K562 (cell line): ENCODE results near the gene MRPL11. TPM values are rescaled to one million over a fixed set of nuclear protein-coding genes. Genes with fewer than 3 reads are reported as not detected.

Experiments used
- ASH1L ChIP-seq: fragments of 450-650 bp; IDR thresholded peaks from 2 replicates; pipeline ENCODE4 v1.6.1; 2018; ENCODE audit warnings: borderline replicate concordance, mild to moderate bottlenecking, low read depth; ENCODE audit not compliant: partially characterized antibody
- ATF1 ChIP-seq, 2 experiments: fragments of 450-650 bp in 1 of 2; IDR thresholded peaks; 2 replicates each; pipeline ENCODE4 v1.6.1; 2016; ENCODE audit warnings: missing compliant biosample characterization in 1 of 2, missing genetic modification characterization in 1 of 2
- NR1H2 ChIP-seq: sonication (generic); formaldehyde crosslinking; IDR thresholded peaks from 2 replicates; pipeline ENCODE4 v1.4.0; 2020; ENCODE audit warnings: mild to moderate bottlenecking, missing genetic modification reagents
- PHB ChIP-seq: fragments of 250-450 bp; sonication (Bioruptor Pico); IDR thresholded peaks from 2 replicates; pipeline ENCODE4 v1.5.0; 2021
- ZEB2 ChIP-seq: fragments of 450-650 bp; IDR thresholded peaks from 2 replicates; pipeline ENCODE4 v1.6.1; 2016
- ZNF212 ChIP-seq: fragments of 450-650 bp; formaldehyde crosslinking; IDR thresholded peaks from 2 replicates; pipeline ENCODE4 v1.4.0; 2020; ENCODE audit warnings: mild to moderate bottlenecking
- polyA plus RNA-seq, 8 experiments: library from polyadenylated mRNA; depleted of rRNA in 4 of 8; stranded (reverse) in 5 of 8; unstranded in 3 of 8; fragments of >200 nt; fragmentation: Nextera tagmentation in 2 of 8; fragmentation: Illumina TruSeq in 1 of 8; extraction: Ambion mirVana in 2 of 8; extraction: Trizol in 1 of 8; gene quantifications; 2 replicates each; pipeline versions ENCODE4 v1.2.1 to v1.2.3, GENCODE V29; 2011 to 2014; ENCODE audit warnings: inconsistent platforms in 1 of 8, missing spikeins in 1 of 8
- total RNA-seq, 7 experiments: library from RNA; depleted of rRNA in 6 of 7; stranded (reverse); fragments of >200 nt in 6 of 7; fragmentation: Illumina TruSeq in 2 of 7; extraction: Trizol in 2 of 7; gene quantifications; 2 replicates each; pipeline versions ENCODE4 v1.2.1 to v1.2.3, GENCODE V29; 2011 to 2021; ENCODE audit warnings: low replicate concordance in 1 of 7
- TF ChIP-seq, protein P1 (sequence below): fragments of 200-600 bp; sonication (generic); IDR thresholded peaks from one replicate; pipeline ENCODE4 v1.6.1; 2012; ENCODE audit warnings: mild to moderate bottlenecking, low read depth, low read length, inconsistent platforms
- TF ChIP-seq, protein P2 (sequence below): sonication (generic); formaldehyde crosslinking; IDR thresholded peaks from 2 replicates; pipeline ENCODE4 v1.8.0; 2022; ENCODE audit warnings: mild to moderate bottlenecking, missing genetic modification reagents
- TF ChIP-seq, protein P3 (sequence below): fragments of 450-650 bp; IDR thresholded peaks from 2 replicates; pipeline ENCODE4 v1.7.1; 2018; ENCODE audit warnings: mild to moderate bottlenecking, low read depth; ENCODE audit not compliant: partially characterized antibody
- TF ChIP-seq, protein P4 (sequence below): fragments of 450-650 bp; formaldehyde crosslinking; IDR thresholded peaks from 2 replicates; pipeline ENCODE4 v1.4.0; 2022; ENCODE audit warnings: missing genetic modification characterization

MRPL11 gene
- total and polyA plus RNA-seq, 9 of the 15 experiments (the other 6 are each of a cell fraction or from before 2014, with no cell fraction given): 33.0 to 173 (median 91.9) TPM

DNA sequence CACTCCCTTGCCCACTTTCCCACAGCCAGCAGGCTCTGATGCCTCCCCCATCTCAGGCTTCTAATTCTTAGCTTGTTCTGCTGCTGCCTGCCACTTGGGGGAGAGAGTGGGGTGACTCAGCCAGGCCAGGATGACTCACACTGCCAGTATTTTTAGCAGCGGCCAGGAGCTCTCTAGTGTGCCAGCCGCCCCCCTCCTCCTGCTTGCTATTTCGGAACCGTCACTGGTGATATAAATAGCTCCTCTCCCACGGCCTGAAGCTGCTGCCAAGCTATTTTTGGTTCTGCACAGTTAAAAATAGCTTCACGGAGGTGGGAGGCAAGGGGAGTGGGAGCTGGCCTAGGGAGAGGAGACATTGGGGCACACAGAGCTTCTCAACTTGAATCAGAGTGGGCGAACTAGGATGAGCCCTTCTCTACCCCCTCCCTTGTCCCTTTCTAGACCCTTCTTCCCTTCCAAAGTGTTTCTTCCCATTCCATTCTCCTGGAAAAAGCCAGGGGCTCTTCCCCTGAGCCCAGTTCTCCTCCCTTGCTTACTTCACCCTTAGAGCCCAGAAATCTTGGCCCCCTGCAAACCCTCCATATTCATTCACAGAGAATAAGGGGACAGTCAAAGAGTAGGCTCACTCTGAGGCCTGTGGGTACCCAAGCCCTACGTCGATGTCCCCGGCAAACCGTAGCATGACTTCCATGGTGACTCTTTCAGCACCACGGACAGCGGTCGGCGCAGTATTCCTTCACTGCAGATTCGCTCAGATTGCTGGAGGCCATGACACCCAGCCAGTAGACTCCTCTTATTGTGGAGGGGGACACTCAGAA is 20.3 kb downstream of the MRPL11 start (continued):
- TF ChIP-seq, protein P1, sequence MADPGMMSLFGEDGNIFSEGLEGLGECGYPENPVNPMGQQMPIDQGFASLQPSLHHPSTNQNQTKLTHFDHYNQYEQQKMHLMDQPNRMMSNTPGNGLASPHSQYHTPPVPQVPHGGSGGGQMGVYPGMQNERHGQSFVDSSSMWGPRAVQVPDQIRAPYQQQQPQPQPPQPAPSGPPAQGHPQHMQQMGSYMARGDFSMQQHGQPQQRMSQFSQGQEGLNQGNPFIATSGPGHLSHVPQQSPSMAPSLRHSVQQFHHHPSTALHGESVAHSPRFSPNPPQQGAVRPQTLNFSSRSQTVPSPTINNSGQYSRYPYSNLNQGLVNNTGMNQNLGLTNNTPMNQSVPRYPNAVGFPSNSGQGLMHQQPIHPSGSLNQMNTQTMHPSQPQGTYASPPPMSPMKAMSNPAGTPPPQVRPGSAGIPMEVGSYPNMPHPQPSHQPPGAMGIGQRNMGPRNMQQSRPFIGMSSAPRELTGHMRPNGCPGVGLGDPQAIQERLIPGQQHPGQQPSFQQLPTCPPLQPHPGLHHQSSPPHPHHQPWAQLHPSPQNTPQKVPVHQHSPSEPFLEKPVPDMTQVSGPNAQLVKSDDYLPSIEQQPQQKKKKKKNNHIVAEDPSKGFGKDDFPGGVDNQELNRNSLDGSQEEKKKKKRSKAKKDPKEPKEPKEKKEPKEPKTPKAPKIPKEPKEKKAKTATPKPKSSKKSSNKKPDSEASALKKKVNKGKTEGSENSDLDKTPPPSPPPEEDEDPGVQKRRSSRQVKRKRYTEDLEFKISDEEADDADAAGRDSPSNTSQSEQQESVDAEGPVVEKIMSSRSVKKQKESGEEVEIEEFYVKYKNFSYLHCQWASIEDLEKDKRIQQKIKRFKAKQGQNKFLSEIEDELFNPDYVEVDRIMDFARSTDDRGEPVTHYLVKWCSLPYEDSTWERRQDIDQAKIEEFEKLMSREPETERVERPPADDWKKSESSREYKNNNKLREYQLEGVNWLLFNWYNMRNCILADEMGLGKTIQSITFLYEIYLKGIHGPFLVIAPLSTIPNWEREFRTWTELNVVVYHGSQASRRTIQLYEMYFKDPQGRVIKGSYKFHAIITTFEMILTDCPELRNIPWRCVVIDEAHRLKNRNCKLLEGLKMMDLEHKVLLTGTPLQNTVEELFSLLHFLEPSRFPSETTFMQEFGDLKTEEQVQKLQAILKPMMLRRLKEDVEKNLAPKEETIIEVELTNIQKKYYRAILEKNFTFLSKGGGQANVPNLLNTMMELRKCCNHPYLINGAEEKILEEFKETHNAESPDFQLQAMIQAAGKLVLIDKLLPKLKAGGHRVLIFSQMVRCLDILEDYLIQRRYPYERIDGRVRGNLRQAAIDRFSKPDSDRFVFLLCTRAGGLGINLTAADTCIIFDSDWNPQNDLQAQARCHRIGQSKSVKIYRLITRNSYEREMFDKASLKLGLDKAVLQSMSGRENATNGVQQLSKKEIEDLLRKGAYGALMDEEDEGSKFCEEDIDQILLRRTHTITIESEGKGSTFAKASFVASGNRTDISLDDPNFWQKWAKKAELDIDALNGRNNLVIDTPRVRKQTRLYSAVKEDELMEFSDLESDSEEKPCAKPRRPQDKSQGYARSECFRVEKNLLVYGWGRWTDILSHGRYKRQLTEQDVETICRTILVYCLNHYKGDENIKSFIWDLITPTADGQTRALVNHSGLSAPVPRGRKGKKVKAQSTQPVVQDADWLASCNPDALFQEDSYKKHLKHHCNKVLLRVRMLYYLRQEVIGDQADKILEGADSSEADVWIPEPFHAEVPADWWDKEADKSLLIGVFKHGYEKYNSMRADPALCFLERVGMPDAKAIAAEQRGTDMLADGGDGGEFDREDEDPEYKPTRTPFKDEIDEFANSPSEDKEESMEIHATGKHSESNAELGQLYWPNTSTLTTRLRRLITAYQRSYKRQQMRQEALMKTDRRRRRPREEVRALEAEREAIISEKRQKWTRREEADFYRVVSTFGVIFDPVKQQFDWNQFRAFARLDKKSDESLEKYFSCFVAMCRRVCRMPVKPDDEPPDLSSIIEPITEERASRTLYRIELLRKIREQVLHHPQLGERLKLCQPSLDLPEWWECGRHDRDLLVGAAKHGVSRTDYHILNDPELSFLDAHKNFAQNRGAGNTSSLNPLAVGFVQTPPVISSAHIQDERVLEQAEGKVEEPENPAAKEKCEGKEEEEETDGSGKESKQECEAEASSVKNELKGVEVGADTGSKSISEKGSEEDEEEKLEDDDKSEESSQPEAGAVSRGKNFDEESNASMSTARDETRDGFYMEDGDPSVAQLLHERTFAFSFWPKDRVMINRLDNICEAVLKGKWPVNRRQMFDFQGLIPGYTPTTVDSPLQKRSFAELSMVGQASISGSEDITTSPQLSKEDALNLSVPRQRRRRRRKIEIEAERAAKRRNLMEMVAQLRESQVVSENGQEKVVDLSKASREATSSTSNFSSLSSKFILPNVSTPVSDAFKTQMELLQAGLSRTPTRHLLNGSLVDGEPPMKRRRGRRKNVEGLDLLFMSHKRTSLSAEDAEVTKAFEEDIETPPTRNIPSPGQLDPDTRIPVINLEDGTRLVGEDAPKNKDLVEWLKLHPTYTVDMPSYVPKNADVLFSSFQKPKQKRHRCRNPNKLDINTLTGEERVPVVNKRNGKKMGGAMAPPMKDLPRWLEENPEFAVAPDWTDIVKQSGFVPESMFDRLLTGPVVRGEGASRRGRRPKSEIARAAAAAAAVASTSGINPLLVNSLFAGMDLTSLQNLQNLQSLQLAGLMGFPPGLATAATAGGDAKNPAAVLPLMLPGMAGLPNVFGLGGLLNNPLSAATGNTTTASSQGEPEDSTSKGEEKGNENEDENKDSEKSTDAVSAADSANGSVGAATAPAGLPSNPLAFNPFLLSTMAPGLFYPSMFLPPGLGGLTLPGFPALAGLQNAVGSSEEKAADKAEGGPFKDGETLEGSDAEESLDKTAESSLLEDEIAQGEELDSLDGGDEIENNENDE: no peak
- TF ChIP-seq ASH1L (no peak), PHB (CRISPR knock-in tag) (no peak), ZNF212 (CRISPR knock-in tag) (no peak), NR1H2 (CRISPR knock-in tag) (0 out of 2 replicates have a peak, but pooled peaks have one; percentile 60), ATF1 (CRISPR knock-in tag; IDR thresholded peaks at IDR 0.05) (no peak), ATF1 (tag; IDR thresholded peaks at IDR 0.05) (peak; percentile 34; the same call in 1 of the 2 replicates), ZEB2 (no peak)
- TF ChIP-seq, protein P2, sequence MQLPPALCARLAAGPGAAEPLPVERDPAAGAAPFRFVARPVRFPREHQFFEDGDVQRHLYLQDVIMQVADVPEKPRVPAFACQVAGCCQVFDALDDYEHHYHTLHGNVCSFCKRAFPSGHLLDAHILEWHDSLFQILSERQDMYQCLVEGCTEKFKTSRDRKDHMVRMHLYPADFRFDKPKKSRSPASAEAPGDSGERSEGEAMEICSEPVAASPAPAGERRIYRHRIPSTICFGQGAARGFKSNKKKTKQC (CRISPR knock-in tag): peak; percentile 95
- TF ChIP-seq, protein P3, sequence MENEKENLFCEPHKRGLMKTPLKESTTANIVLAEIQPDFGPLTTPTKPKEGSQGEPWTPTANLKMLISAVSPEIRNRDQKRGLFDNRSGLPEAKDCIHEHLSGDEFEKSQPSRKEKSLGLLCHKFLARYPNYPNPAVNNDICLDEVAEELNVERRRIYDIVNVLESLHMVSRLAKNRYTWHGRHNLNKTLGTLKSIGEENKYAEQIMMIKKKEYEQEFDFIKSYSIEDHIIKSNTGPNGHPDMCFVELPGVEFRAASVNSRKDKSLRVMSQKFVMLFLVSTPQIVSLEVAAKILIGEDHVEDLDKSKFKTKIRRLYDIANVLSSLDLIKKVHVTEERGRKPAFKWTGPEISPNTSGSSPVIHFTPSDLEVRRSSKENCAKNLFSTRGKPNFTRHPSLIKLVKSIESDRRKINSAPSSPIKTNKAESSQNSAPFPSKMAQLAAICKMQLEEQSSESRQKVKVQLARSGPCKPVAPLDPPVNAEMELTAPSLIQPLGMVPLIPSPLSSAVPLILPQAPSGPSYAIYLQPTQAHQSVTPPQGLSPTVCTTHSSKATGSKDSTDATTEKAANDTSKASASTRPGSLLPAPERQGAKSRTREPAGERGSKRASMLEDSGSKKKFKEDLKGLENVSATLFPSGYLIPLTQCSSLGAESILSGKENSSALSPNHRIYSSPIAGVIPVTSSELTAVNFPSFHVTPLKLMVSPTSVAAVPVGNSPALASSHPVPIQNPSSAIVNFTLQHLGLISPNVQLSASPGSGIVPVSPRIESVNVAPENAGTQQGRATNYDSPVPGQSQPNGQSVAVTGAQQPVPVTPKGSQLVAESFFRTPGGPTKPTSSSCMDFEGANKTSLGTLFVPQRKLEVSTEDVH: no peak
- TF ChIP-seq, protein P4, sequence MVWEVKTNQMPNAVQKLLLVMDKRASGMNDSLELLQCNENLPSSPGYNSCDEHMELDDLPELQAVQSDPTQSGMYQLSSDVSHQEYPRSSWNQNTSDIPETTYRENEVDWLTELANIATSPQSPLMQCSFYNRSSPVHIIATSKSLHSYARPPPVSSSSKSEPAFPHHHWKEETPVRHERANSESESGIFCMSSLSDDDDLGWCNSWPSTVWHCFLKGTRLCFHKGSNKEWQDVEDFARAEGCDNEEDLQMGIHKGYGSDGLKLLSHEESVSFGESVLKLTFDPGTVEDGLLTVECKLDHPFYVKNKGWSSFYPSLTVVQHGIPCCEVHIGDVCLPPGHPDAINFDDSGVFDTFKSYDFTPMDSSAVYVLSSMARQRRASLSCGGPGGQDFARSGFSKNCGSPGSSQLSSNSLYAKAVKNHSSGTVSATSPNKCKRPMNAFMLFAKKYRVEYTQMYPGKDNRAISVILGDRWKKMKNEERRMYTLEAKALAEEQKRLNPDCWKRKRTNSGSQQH (CRISPR knock-in tag): no peak
